CD14-positive monocyte (primary cell): ENCODE data around the gene CISH. TPM values are rescaled to one million over a fixed set of nuclear protein-coding genes. Genes with fewer than 3 reads are reported as not detected.

Experiments
- DNase-seq, 3 donors: peaks; one replicate each; pipeline ENCODE4 v3.0.0-alpha.2; 2011 to 2022
- H2AFZ ChIP-seq: 2 replicates; pipeline ENCODE4 v1.6.0; 2012; ENCODE audit warnings: mild to moderate bottlenecking, low read depth, low read length, inconsistent platforms; ENCODE audit not compliant: insufficient read depth, poor library complexity, severe bottlenecking
- H3K27ac ChIP-seq, 2 donors: 1 replicate in 1 of 2; 2 replicates in 1 of 2; pipeline ENCODE4 v1.5.1; 2012 to 2013; ENCODE audit warnings: low read length in 2 of 2, control low read depth in 1 of 2, inconsistent platforms in 1 of 2, low read depth in 1 of 2, mild to moderate bottlenecking in 1 of 2
- H3K27me3 ChIP-seq, 2 donors: one replicate each; pipeline versions ENCODE4 v1.6.0 to v1.6.1; 2011 to 2013; ENCODE audit warnings: low read length in 2 of 2; ENCODE audit not compliant: control insufficient read depth in 2 of 2, insufficient read depth in 2 of 2
- H3K36me3 ChIP-seq, 2 donors: replicated peaks in 1 of 2; 1 replicate in 1 of 2; 2 replicates in 1 of 2; pipeline versions ENCODE4 v1.5.1 to v1.6.1; 2012 to 2013; ENCODE audit warnings: low read length in 2 of 2, control low read depth in 1 of 2, inconsistent platforms in 1 of 2, mild to moderate bottlenecking in 1 of 2; ENCODE audit not compliant: insufficient read depth in 2 of 2, control insufficient read depth in 1 of 2
- H3K4me1 ChIP-seq, 2 donors: 1 replicate in 1 of 2; 2 replicates in 1 of 2; pipeline versions ENCODE4 v1.5.1 to v1.6.1; 2012 to 2013; ENCODE audit warnings: low read length in 2 of 2, control low read depth in 1 of 2, inconsistent platforms in 1 of 2, mild to moderate bottlenecking in 1 of 2, moderate library complexity in 1 of 2; ENCODE audit not compliant: insufficient read depth in 2 of 2, control insufficient read depth in 1 of 2
- H3K4me2 ChIP-seq: replicated peaks from 2 replicates; pipeline ENCODE3; 2012; ENCODE audit warnings: low read length, moderate library complexity, mild to moderate bottlenecking; ENCODE audit not compliant: poor library complexity, severe bottlenecking; ENCODE audit errors: extremely low read depth
- H3K4me3 ChIP-seq, 3 experiments: fragments of 200-600 bp in 1 of 3; sonication (generic) in 1 of 3; replicated peaks in 1 of 3; 1 replicate in 2 of 3; 2 replicates in 1 of 3; pipeline ENCODE4 v1.5.1; 2011 to 2013; ENCODE audit warnings: low read length in 3 of 3, mild to moderate bottlenecking in 3 of 3, control low read depth in 2 of 3, low read depth in 2 of 3, inconsistent platforms in 1 of 3, moderate library complexity in 1 of 3
- H3K79me2 ChIP-seq: 2 replicates; pipeline ENCODE4 v1.6.0; 2012; ENCODE audit warnings: mild to moderate bottlenecking, control low read depth, inconsistent platforms, low read length, moderate library complexity; ENCODE audit not compliant: insufficient read depth
- H3K9ac ChIP-seq: 2 replicates; pipeline ENCODE4 v1.6.0; 2017; ENCODE audit warnings: low read length, mild to moderate bottlenecking; ENCODE audit not compliant: insufficient read depth, poor library complexity, severe bottlenecking
- H3K9me3 ChIP-seq, 2 donors: replicated peaks in 1 of 2; 1 replicate in 1 of 2; 2 replicates in 1 of 2; pipeline versions ENCODE4 v1.5.1 to v1.6.1; 2012 to 2013; ENCODE audit warnings: low read length in 2 of 2, control low read depth in 1 of 2; ENCODE audit not compliant: control insufficient read depth in 1 of 2, insufficient read depth in 1 of 2
- H4K20me1 ChIP-seq: 2 replicates; pipeline ENCODE4 v1.6.0; 2012; ENCODE audit warnings: mild to moderate bottlenecking, low read length, control low read depth, moderate library complexity; ENCODE audit not compliant: insufficient read depth
- H3K27ac Mint-ChIP-seq, 7 donors: one replicate each; pipeline ENCODE4 v1.8.0; 2020; ENCODE audit warnings: mild to moderate bottlenecking in 7 of 7, mixed read lengths in 7 of 7, moderate library complexity in 6 of 7, inconsistent platforms in 2 of 7
- H3K27me3 Mint-ChIP-seq, 3 donors: one replicate each; pipeline ENCODE4 v1.8.0; 2021 to 2022; ENCODE audit warnings: low read depth in 3 of 3, mild to moderate bottlenecking in 3 of 3, mixed read lengths in 3 of 3, moderate library complexity in 3 of 3, inconsistent platforms in 1 of 3
- H3K36me3 Mint-ChIP-seq, 2 donors: one replicate each; pipeline ENCODE4 v1.8.0; 2020; ENCODE audit warnings: mixed read lengths in 2 of 2, inconsistent platforms in 1 of 2, mild to moderate bottlenecking in 1 of 2
- H3K4me1 Mint-ChIP-seq: one replicate; pipeline ENCODE4 v1.8.0; 2020; ENCODE audit warnings: mild to moderate bottlenecking, mixed read lengths
- H3K4me3 Mint-ChIP-seq, 2 donors: one replicate each; pipeline ENCODE4 v1.8.0; 2020; ENCODE audit warnings: mild to moderate bottlenecking in 2 of 2, mixed read lengths in 2 of 2, moderate library complexity in 1 of 2
- H3K9me3 Mint-ChIP-seq, 7 donors: one replicate each; pipeline ENCODE4 v1.8.0; 2020 to 2022; ENCODE audit warnings: mixed read lengths in 7 of 7, mild to moderate bottlenecking in 6 of 7, moderate library complexity in 6 of 7, inconsistent platforms in 2 of 7
- CTCF ChIP-seq: fragments of 200-600 bp; IDR thresholded peaks from one replicate; pipeline ENCODE4 v1.8.0; 2022; ENCODE audit warnings: antibody characterized with exemption, mild to moderate bottlenecking
- WGBS: methylation state at CpG from one replicate; pipeline ENCODE4 v1.1.5; 2013; ENCODE audit warnings: missing lambda C conversion rate; ENCODE audit not compliant: insufficient coverage; 5-methylcytosine and 5-hydroxymethylcytosine counted together
- intact Hi-C, 2 donors: fragments of 100-400 bp; cut with micrococcal nuclease; formaldehyde crosslinking; loops; one replicate each; pipeline versions ENCODE4 v1.15.0 to v1.15.1; 2023
- polyA plus RNA-seq, 3 donors: library from polyadenylated mRNA; depleted of rRNA in 1 of 3; unstranded in 2 of 3; stranded (reverse) in 1 of 3; fragments of 300-500 nt in 2 of 3; fragments of >200 nt in 1 of 3; fragmentation: Illumina TruSeq in 2 of 3; gene quantifications; 1 replicate in 2 of 3; 2 replicates in 1 of 3; pipeline ENCODE4 v1.2.3, GENCODE V29; 2012 to 2021

Gene CISH
- polyA plus RNA-seq, 3 donors, result 2.9 to 20.1 (median 6.2) TPM

GRCh38 chr3:50623840-50624474, 12.4 kb upstream of the CISH start:
- DNase-seq, result no peak
- H3K27ac Mint-ChIP-seq, result peak overlapping the region; percentile 84 to 99 (median 98)
- H3K79me2 ChIP-seq, result peaks cover 97% of the 10 kb centered on the region
- H3K9ac ChIP-seq, result peak overlapping the region; percentile 23
- peaks cover 0 to 2% (median 0%) of the 10 kb centered on the region in 3 donors for H3K27me3 Mint-ChIP-seq
- 0% methylated on average over 6 of the region's 6 CpGs for WGBS
- H3K4me3 Mint-ChIP-seq, result peak overlapping the region; percentile 69 to 78
- H3K36me3 Mint-ChIP-seq, result peaks cover 55 to 85% of the 10 kb centered on the region in 2 donors
- peaks cover 100% of the 10 kb centered on the region in 2 donors for H3K4me1 ChIP-seq
- peak overlapping the region in 1 of 3 experiments; percentile 45 for H3K4me3 ChIP-seq
- H3K27me3 ChIP-seq, result no peaks in the 10 kb centered on the region
- peaks cover 80% of the 10 kb centered on the region for H4K20me1 ChIP-seq
- intact Hi-C loops, result no loop called here
- no peaks in the 10 kb centered on the region for H3K9me3 ChIP-seq
- H3K27ac ChIP-seq, result peak overlapping the region; percentile 61 to 94
- no peak overlapping the region for H2AFZ ChIP-seq
- H3K4me1 Mint-ChIP-seq, result peaks cover 96% of the 10 kb centered on the region
- peak overlapping the region; percentile 51 for H3K4me2 ChIP-seq
- H3K9me3 Mint-ChIP-seq, result no peaks in the 10 kb centered on the region
- TF ChIP-seq CTCF, result no peak
- H3K36me3 ChIP-seq, result peaks cover 32 to 59% of the 10 kb centered on the region in 2 donors

GRCh38 chr3:50622881-50623280, 11.3 kb upstream of the CISH start:
- H3K79me2 ChIP-seq, result peaks cover 97% of the 10 kb centered on the region
- no peak for TF ChIP-seq CTCF
- DNase-seq, result no peak
- no peaks in the 10 kb centered on the region for H3K27me3 ChIP-seq
- no peak overlapping the region for H3K9ac ChIP-seq
- Mint-ChIP-seq H3K27ac (peak overlapping the region; percentile 83 to 99 (median 92)), H3K9me3 (no peaks in the 10 kb centered on the region), H3K4me3 (peak overlapping the region in 1 of 2 donors; percentile 51), H3K36me3 (peaks cover 54 to 80% of the 10 kb centered on the region in 2 donors), H3K4me1 (peaks cover 97% of the 10 kb centered on the region), H3K27me3 (peaks cover 0 to 2% (median 0%) of the 10 kb centered on the region in 3 donors)
- H2AFZ ChIP-seq, result no peak overlapping the region
- H3K4me3 ChIP-seq, result peak overlapping the region in 1 of 3 experiments; percentile 24
- peak overlapping the region; percentile 84 for H3K4me2 ChIP-seq
- 100% methylated on average over 1 of the region's 3 CpGs for WGBS
- peak overlapping the region; percentile 36 to 94 for H3K27ac ChIP-seq
- intact Hi-C loops, result no loop called here
- peaks cover 100% of the 10 kb centered on the region in 2 donors for H3K4me1 ChIP-seq
- no peaks in the 10 kb centered on the region for H3K9me3 ChIP-seq
- peaks cover 69% of the 10 kb centered on the region for H4K20me1 ChIP-seq
- H3K36me3 ChIP-seq, result peaks cover 29 to 49% of the 10 kb centered on the region in 2 donors
